DMS114 treated with DMSO at 0.1 percent for 48 hours (cell line): ENCODE measurements around the gene ACOT9.
A peak's percentile ranks its signal among the peaks of the same experiment; 100 is the strongest.
"Not testable (repeated sequence)": the region's sequence is repeated elsewhere in the genome, so short reads cannot be mapped to it uniquely, and the experiment has no call there.

Experiments
- DNase-seq: peaks from one replicate; lab custom pipeline; 2025; ENCODE audit not compliant: unreplicated experiment; lab: John Stamatoyannopoulos, UW

ACOT9 gene

DNA sequence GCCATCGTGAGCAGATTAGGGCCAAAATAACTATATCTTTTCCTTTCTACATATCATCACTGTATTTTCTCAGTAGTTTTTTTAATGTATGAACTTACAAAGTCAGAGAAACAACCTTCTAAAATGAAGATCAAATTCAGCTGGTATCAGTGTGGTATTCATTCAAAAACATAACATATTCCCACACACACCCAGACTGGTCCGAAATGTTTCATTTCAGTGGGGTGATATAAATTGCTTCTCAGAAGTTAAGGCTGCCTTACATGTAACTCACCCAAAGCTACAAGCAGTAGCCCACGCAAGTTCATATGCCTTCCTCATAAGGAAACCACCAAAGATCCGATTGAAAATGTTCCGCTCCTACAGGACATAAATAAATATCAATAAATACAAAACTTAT lies 37.8 kb downstream of the ACOT9 start:
- no peak for DNase-seq

DNA sequence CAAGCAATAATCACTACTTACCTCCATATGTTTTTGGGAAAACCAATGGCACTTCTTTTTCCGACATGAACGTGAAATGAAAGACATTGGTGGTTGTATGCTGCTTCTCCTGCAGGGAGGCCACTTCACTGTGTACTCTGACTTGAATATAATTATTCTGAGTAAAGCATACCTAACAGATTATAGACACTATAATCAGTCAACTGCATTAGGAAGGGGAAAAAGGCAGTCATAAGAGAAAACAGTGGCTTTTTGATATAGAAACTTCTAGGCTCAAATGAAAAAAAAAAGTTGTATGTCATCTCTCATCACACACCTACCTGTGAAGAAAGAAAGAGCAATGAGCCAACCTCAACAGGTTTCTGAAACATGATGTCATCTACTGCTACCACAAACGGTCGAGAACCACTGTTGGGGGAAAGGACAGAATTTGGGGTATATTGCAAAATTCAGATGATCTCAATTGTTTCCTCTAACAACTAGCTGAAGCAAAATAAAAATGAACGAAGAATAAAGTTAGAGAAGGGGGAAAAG lies 38.3 kb downstream of the ACOT9 start:
- DNase-seq = no peak

DNA sequence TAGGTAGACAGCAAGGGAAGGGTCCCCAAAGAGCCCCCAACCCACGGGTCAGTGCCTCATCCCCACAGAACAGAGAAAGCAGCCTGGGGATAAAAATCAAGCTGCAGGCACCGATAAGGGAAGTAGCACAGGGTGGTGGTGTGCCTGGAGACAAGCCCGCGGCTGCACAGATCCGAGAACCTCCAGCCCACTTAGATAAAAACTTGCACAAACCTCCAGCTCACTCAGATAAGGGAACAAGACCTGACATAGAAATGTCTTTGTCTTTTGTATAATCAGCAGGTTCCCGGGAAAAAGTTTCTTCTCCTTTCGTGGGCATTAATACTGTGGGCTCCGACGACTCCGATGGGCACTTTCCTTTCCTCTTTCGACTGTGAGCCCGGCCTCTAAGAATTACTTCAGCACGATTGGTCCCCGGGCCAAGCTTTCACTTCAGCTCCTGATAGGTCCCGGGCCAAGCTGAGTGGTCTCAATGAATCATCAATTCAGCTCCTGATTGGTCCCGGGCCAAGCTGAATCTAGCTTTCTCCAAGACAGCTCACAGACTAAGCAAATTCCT lies 43.4 kb downstream of the ACOT9 start:
- DNase-seq = no peak

DNA sequence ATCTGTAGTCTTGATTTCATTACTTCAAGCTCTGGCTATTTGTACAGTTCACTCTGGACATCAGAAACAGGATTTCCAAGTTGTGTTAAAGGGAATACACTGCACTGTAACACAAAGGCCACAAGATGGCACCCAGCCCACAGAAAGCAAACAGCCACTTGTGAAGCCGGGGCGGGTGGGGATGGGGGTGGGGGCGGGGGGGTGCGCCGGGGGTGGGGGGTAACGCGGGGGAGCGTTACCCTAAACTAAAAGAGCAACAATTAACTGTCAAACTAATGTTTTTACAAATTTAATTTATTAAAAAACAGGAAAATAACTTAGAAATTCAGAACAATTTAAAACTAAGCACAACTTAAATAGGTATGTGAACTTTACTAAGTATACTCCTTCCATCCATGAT lies 48.5 kb downstream of the ACOT9 start:
- peak; percentile 54 for DNase-seq

DNA sequence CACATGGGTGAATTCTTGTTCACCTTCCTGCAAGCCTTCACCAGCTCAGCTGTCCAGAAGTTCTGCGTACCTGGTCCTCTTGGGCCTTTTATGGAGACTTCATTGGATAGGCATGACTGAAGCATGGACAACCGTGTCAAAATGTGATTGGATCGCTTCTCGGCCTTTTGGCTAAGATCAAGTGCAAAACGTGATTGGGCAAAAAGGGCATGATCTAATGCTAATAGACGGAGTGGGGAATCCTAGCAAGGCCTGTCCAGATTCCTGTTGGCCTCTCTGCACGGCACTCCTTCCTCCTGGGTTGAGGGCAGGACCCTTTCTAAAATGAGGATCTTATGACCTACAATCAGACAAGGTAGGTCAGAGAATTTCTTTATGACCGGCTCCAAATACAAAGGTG lies 50.9 kb downstream of the ACOT9 start:
- no peak for DNase-seq

DNA sequence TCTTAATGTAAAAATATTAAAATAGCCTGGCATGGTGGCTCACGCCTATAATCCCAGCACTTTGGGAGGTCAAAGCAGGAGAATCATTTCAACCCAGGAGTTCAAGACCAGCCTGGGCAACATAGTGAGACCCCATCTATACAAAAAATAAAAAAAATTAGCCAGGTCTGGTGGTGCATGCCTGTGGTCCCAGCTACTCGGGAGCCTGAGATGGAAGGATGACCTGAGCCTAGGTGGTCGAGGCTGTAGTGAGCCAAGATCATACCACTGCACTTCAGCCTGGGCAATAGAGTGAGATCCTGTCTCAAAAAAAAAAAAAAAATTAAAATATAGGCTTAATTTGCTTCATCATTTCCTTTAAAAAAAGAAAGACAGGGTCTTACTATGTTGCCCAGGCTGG lies 66.6 kb downstream of the ACOT9 start:
- not testable (repeated sequence) for DNase-seq

DNA sequence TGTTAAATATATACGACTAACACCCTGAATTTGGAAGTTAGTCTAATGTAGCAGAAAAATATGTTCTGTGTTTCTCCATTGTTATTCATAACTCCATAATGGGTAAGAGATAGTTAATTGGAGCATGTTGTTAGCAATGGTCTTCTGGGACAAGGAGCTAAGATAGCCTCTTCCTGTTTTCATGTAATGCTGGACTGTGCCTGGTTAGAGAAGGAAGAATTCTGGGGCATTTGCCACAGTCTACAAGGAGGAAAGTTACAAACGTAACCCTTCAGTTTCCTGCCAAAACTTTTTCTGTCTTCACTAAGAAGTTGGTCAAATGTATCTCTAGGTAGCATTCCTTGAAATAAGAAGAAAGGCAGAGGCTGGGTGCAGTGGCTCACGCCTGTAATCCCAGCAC lies 70.0 kb downstream of the ACOT9 start:
- DNase-seq = no peak

DNA sequence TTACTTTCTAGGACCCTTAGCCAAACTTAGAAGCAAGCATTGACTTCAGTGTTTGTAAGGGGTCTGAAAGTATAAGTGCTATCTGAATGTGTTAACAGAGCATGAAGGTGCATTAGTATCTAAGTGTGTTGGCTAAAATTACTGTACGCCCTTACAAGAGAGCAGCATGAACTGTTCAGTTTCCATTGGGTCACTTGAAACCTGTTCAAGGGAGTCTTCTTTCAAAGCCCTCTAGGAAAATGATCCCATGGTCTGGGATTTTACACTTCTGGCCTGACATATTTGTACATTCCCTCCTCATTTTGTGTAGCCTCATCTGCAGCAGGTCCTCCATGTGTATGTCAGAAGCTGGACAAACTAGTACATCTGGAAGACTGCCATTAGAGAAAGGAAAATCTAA lies 72.5 kb downstream of the ACOT9 start:
- DNase-seq = no peak

DNA sequence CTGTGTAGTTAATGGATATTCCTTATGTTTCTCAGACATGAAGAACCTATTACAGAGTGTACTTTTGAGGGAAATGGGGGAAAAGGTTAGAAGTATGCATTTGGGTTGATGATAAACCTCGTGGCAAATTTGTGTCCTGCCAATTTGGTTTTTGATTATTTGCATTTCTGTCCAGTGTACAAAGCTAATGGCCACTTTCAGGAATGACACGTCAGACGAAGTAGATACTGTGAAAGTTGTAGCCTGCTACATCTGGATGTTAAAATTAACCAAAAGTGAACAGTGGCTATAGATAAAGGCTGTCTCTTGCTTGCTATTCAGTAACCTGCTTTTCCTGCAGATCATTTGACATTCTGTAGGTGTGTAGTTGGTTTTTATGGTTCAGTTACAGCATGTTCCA lies 74.7 kb downstream of the ACOT9 start:
- no peak for DNase-seq

DNA sequence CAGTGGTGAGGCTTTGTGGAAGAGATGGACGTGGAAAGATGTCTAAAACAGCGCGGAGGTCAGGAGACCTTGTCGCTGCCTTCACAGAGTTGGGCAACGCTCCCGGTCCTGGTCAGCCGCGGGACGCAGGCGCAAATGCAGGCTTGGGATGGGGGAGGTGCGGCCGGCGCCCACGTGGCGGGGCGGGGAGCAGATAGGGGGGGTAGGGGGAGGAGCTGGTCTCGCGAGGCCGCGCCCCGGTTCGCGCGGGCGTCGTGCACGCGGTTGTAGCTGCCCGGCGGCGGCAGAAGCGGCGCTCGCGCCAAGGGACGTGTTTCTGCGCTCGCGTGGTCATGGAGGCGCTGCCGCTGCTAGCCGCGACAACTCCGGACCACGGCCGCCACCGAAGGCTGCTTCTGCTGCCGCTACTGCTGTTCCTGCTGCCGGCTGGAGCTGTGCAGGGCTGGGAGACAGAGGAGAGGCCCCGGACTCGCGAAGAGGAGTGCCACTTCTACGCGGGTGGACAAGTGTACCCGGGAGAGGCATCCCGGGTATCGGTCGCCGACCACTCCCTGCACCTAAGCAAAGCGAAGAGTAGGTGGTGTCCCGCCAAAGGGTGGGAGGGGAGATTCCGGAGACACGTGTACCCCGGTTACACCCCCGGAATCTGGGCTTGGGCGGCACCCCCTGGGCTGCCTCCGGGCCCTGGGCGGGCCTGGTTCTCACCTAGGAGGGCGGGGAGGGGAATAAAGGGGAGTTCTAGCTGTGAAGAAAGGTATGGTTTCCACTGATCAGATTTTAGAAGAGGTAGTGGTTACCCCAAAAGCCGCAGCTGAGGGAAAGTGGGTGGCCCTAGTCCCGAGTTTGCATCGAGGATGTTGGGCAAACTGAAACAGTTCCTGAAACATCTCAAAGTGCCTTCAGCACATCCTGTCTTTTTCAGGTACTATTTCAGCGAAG lies 75.6 kb downstream of the ACOT9 start, which contains the start of gene PRDX4:
Gene PRDX4, plus strand, starts transcription at position 255 of the 939 bp plus-strand sequence. Its CDS starts 78 bp downstream, at position 333.
- peak; percentile 73 for DNase-seq

DNA sequence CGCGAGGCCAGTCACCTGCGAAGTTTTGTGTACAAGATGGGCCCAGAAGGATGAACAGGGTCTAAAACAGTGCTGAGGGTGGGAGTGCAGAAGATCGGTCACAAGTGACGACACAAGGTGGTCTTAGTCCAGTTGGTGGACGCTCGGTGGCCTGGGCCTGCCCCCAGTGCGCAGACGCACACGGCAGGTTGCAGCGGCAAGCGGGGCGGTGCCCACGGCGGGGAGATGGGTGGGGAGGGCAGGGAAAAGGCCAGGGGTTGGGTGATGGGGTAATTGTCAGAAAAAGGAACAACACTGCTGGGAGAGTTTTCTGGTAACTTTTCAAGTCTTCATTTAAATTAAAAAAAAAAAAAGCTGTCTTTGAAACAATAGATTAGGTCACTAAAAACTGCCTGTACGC lies 76.8 kb downstream of the ACOT9 start:
- no peak for DNase-seq

DNA sequence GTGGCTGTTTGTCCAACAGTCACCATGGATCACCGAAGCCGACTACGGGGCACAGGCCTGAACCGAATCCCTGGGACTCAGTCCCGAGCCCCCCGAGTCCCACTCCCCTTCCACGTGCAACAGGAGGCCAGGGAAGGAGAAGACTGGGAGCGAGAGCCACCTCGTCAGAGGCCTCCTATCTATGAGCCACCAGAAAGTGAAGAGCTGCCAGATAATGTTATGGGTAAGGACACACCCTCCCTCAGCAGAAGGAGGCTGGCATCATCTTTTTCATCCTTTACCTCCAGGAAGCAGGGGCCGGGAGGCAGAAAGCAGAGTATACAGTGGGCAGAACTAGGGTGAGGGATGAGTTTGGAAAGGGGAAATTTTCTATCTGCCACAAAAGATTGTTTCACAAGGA lies 78.6 kb downstream of the ACOT9 start:
- DNase-seq = no peak

DNA sequence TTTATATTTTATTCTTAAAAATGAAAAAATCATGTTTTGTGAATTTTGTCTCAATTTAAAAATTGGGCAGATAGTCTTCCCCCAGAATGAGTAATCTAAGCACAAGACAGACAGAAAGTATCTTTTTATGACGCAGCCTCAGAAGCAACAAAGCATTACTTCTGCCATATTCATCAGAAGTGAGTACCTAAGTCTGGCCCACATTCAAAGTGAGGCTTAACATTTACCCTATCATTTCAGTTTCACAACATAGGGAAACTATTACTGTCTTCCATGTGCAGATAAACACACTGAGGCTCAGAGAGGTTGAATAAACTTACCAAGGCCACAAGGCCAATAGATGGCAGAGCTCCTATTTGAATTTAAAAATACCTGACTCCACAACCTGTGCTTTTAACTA lies 80.2 kb downstream of the ACOT9 start:
- DNase-seq = no peak

DNA sequence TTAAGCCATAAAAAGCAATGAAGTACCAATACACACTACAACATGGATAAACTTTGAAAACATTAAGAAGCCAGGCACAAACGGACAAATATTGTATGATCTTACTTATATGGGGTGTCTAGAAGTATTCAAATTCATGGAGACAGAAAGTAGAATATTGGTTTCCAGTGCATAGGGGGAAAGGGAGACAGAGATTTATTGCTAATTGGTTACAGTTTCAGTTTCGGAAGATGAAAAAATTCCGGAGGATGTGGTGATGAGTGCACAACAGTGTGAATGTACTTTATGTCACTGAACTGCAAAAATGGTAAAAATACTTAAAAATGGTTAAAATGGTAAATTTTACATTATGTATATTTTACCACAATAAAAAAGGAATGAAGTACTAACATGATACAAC lies 80.9 kb downstream of the ACOT9 start:
- DNase-seq = no peak

DNA sequence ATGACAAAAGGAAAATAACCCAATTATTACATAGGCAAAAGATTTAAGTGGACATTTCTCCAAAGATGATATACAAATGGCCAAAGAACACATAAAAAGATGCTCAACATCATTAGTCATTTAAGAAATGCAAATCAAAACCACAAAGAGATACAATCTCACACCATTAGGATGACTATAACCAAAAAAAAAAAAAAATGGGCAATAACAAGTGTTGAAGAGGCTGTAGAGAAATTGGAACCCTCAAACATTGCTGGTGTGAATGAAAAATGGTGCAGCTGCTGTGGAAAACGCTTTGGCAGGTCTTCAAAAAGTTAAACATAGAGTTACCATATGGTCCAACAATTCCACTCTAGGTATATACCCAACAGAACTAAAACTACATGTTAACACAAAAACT lies 81.4 kb downstream of the ACOT9 start:
- no peak for DNase-seq

DNA sequence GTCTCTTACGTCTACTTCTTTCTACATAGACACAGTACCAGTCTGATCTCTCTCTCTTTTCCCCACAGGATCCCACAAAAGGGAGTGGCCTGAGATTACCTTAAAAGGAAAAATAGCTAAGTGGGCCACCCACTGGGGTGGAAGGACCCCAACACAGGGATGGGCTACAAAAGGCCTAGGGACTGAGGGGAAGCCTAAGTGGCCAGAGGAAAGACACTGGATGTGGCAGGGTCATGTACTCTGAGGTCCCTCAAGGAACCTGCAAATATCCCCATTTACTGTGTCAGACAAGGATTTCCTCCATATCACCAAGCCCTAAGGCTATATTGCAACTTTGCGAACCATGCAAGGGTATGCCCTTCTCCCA lies 82.3 kb downstream of the ACOT9 start:
- no peak for DNase-seq

DNA sequence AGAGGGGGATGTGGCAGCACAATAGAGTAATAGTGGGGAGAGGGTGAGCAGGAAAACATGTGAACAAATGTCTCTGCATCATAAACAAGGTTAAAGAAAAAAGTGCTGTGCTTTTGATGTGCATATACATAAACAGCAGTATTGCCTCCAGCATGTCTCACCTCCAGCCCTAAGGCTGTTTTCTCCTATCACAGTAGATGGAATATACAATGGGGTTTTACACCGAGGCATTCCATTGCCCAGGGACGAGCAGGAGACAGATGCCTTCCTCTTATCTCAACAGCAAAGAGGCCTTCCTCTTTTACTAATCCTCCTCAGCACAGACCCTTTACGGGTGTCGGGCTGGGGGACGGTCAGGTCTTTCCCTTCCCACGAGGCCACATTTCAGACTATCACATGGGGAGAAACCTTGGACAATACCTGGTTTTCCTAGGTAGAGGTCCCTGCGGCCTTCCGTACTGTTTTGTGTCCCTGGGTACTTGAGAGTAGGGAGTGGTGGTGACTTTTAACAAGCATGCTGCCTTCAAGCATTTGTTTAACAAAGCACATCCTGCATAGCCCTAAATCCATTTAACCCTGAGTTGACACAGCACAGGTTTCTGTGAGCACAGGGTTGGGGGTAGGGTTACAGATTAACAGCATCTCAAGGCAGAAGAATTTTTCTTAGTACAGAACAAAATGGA lies 82.9 kb downstream of the ACOT9 start:
- DNase-seq = not testable (repeated sequence)

DNA sequence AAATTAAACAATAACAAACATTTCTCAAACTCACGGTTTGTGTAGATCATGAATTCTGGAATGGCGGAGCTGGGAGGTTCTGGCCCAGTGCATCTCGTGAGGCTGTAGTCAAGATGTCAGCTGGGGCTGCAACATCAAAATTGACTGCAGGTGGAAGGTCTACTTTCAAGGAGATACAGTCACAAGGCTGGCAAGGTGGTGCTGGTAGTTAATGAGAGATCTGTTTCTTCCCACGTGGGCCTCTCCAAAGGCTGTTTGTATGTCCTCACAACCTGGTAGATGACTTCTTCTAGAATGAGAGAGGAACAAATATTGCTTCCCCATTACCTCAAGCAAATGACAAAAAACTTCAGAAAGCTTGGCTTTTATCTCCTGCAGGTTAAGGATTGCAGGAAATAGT lies 83.7 kb downstream of the ACOT9 start:
- DNase-seq = no peak

DNA sequence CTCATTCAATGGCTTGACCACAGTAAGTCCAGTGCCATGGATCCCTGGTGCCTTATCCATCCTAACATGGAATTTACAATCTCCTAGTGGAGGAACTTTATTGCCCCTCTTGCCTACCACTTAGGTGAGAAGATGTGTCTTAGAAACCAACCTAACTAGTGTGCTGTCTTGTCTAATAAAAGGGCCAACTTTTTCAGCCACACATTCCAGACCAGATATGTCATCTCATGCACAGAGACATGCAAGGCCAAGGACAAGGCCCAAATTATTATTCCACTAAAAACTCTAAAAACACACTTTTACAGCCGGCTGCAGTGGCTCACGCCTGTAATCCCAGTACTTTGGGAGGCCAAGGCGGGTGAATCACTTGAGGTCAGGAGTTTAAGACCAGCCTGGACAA lies 86.4 kb downstream of the ACOT9 start:
- DNase-seq = no peak

DNA sequence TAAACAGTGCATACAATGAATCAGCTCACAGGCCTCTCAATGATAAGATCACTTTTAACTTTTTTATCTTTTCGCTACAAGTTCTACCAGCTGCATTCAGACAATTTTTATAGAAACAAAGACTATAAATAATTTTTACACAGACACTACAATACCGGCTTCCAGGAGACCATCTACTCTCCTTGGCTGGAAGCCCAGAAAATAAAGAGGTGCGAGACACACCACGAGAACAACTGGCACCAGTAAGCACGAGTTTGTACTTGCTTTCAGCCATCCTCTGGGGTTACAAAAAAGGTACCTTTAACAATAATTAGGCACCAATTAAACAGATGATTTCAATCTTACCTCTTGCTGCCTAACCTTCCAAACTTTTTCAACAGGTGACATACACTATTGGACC lies 87.0 kb downstream of the ACOT9 start:
- no peak for DNase-seq
